GM19023 (cell line): ENCODE data around the gene RNF187.

Experiments used
- ATAC-seq: cut with Tn5 transposase; IDR thresholded peaks from one replicate; pipeline ENCODE4 v1.9.1; 2021; ENCODE audit warnings: mild to moderate bottlenecking, moderate library complexity; ENCODE audit not compliant: unreplicated experiment

The RNF187 gene

GRCh38 chr1:228507961-228508652 is 20.9 kb downstream of the RNF187 start:
- no peak for ATAC-seq

GRCh38 chr1:228508840-228509415 is 21.7 kb downstream of the RNF187 start:
- ATAC-seq = no peak

DNA sequence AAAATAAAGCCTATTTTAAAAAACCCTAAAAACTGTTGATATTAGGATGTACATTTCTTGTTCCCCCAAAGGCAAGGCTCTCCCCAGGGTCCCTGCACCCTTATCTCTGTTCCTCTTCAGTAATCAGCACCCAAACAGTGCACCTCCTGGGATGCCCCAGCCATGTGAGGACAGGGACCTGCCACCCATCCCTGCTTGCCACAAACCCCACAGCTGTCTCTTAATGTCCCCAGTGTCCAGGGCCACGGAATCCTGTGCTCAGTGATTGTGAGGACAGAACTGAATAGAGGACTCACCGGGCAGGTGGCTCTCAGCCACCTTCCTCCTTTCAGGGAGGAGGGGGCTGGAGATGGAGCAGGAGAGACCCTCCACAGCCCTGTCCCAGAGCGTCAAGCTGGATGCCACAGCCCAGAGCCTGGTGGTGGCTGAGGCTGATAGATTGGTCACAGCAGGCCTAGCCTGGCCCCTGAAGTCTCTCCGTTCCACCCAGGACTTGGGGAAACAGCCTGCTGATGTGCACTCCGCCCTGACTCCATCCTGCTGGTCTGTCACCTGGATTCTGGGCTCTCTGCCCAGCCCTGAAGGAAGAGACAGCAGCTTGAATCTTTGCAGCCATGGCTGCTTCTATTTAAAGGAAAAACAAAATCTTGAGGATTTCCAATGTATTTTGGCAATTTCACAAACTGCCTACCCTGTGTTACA is 23.1 kb downstream of the RNF187 start:
- ATAC-seq = no peak

GRCh38 chr1:228510803-228511413 is 23.7 kb downstream of the RNF187 start:
- no peak for ATAC-seq

GRCh38 chr1:228511546-228512445 is 24.6 kb downstream of the RNF187 start:
- ATAC-seq = no peak

DNA sequence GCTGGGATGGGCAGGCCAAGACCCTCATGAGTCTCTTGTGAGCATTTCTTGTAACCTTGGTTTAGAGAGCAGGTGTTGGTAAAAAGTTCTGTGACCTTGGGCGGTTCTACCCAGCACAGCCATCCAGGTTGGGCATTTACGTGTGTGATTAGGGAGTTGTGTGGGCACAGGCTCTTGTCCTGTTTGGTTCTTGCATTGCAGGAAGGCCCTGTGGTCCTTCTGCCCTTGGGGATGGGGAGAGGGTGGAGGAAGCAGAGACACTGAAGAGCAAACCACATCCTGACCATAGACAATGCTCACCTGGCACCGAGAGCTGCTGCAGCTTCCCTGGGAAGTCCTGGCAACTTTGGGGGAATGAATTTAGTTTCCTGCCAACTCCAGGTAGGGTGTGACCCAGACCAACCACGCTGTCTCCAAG is 25.6 kb downstream of the RNF187 start:
- no peak for ATAC-seq

DNA sequence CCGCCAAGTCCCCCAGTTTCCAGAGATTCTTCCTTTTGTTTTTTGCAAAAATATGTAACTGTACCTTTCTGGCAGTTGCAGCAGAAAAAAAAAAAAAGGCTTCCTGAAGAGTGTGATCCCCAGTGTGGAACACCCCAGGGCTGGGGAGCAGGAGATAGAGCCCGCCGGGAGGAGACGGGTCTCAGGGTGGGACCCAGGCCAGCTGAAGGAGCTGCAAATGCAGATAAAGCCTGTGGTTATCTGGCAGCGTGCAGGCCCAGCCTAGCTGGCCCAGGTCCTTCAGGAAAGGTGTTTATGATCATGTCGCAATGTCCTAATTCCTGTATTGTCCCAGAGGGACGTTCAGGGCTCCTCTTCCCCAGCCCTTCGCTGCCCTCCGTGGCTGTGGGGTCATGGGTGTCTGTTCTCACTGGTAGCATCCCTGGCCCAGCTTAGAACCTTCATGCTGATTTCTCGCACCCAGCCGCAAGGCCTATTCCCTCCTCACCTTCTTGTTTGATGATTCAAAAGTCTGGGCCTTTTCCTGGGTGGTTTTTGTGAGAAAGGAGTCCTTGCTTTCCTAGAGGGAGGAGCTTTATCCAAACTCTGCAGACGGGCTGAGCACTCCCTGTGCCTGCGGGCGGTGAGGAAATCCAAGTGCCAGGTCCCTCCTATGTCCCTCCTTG is 26.2 kb downstream of the RNF187 start:
- ATAC-seq = no peak

DNA sequence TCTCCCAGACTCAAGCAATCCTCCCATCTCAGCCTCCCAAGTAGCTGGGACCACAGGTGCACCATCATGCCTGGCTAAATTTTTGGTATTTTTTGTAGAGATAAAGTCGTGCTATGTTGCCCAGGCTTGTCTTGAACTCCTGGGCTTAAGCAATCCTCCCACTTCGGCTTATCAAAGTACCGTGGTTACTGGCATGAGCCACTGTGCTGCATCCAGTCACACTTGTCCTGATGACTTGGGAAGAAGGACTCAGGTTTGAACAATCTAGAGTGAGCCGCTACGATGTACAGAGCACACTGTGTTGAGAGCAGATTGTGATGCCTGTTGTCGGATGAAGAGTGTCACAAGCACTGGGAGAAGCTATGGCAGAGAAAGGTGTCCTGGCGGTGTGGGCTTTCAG is 27.2 kb downstream of the RNF187 start:
- no peak for ATAC-seq

- ATAC-seq = no peak
These were observed 28.1 kb downstream of the RNF187 start for GRCh38 chr1:228515200-228515834.

- no peak for ATAC-seq
These were observed 30.5 kb downstream of the RNF187 start for GRCh38 chr1:228517655-228518054.

DNA sequence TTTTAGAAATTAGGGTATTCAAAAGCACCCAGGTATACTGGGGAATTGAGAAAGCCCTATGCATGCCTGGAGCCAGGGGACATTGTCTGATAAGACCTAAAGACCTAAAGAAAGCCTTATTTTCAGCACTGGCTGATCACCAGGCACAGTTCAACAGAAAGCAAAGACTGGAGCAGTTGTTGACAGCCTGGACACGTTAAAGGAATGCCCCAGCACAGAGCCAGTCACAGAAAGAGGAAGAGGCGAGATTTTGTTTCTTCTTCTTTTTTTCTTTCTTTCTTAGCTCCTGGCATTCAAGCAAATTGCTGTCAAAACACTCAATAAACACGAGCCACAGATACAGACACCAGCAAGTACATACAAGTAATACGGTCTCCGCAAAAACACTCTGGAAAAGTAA is 40.4 kb downstream of the RNF187 start:
- ATAC-seq = no peak

GRCh38 chr1:228528612-228529011 is 41.4 kb downstream of the RNF187 start:
- no peak for ATAC-seq

GRCh38 chr1:228530086-228530758 is 43.0 kb downstream of the RNF187 start:
- ATAC-seq = no peak

GRCh38 chr1:228530951-228531731 is 44.0 kb downstream of the RNF187 start:
- ATAC-seq = no peak

GRCh38 chr1:228538831-228539230 is 51.6 kb downstream of the RNF187 start:
- ATAC-seq = no peak

DNA sequence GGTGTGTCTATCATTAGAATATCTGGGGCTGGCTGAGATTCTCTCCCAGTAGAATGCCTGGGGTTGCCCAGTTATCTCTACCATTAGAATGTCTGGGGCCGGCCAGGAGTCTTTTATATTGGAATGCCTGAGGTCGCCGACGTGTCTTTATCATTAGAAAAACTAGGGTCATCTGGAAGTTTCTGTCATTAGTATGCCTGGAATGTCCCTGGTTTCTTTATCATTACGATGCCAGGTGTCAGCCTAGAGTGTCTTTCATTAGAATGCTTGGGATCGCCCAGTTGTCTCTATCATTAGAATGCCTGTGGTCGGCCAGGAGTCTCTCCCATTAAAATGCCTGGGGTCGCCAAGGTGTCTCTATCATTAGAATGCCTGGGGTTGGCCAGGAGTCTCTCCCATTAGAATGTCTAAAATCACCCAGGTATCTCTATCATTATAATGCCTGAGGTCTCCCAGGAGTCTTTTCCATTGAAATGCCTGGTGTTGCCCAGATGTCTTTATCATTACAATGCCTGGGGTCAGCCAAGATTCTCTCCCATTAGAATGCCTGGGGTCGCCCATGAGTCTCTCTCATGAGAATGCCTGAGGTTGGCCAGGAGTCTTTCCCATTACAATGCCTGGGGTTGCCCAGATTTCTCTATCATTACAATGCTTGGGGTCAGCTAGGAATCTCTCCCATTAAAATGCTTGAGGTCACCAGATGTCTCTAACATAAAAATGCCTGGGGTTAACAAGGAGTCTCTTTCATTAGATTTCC is 53.2 kb downstream of the RNF187 start:
- no peak for ATAC-seq

GRCh38 chr1:228541725-228542124 is 54.5 kb downstream of the RNF187 start:
- ATAC-seq = no peak

GRCh38 chr1:228542376-228542775 is 55.2 kb downstream of the RNF187 start:
- ATAC-seq = no peak
